Upper lobe of left lung (tissue), 4 donors: ENCODE measurements around the gene MCM7.

Experiments
- EP300 ChIP-seq, 4 donors: sonication (generic); formaldehyde crosslinking; IDR thresholded peaks; one replicate each; pipeline ENCODE4 v1.5.1; 2017; ENCODE audit warnings: antibody characterized with exemption in 4 of 4, control low read depth in 2 of 4
- POLR2A ChIP-seq, 4 donors: fragments of 450-650 bp; IDR thresholded peaks; one replicate each; pipeline ENCODE4 v1.5.1; 2016 to 2017; ENCODE audit warnings: antibody characterized with exemption in 4 of 4, mild to moderate bottlenecking in 2 of 4
- POLR2AphosphoS5 ChIP-seq, 2 donors: sonication (generic); formaldehyde crosslinking; IDR thresholded peaks; one replicate each; pipeline ENCODE4 v1.5.1; 2017; ENCODE audit warnings: antibody characterized with exemption in 2 of 2
- TF ChIP-seq, protein P1 (sequence below), 6 experiments: fragments of 450-650 bp in 4 of 6; fragments of 200-600 bp in 2 of 6; sonication (generic) in 2 of 6; IDR thresholded peaks; one replicate each; pipeline ENCODE4 v1.5.1; 2016 to 2019; ENCODE audit warnings: antibody characterized with exemption in 6 of 6

DNA sequence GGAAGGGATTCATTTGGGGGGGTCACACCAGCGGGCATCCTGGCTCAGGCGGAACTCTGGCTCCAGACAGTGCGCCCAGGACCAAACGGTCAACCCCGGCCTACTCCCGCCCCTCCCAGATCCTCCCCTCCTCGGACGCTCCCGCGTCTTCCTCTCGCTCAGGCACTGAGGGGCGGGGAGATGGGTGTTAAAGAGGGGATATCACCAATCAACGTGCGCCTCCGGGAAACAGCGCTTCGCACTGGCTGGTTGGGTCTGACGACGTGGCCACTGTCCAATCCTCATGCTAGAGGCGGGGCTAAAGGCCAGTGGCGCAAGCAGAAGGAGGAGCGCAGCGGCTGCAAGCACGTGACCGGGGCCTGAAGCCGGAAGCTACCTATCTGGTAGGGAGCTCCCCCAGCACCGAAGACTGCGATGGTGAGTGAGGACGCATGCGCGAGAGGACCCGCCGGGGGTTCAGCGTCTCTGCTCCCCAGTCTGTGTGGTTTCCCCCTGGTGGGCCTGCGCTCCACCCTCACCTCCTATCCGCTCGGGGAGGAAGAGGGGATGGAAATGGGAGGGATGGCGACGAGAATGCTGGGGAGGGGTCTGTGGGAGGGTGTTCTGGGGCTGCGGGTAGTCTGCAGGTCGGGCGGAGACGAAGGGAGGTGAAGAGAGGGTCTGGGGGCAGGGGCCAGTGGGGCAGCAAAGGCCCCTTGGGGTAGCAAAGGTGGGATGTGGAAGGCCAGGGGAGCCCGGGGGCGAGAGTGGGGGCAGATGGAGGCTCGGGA lies 47.5 kb upstream of the MCM7 start, which contains the start of gene LAMTOR4:
- TF ChIP-seq, protein P1, sequence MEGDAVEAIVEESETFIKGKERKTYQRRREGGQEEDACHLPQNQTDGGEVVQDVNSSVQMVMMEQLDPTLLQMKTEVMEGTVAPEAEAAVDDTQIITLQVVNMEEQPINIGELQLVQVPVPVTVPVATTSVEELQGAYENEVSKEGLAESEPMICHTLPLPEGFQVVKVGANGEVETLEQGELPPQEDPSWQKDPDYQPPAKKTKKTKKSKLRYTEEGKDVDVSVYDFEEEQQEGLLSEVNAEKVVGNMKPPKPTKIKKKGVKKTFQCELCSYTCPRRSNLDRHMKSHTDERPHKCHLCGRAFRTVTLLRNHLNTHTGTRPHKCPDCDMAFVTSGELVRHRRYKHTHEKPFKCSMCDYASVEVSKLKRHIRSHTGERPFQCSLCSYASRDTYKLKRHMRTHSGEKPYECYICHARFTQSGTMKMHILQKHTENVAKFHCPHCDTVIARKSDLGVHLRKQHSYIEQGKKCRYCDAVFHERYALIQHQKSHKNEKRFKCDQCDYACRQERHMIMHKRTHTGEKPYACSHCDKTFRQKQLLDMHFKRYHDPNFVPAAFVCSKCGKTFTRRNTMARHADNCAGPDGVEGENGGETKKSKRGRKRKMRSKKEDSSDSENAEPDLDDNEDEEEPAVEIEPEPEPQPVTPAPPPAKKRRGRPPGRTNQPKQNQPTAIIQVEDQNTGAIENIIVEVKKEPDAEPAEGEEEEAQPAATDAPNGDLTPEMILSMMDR (IDR thresholded peaks at IDR 0.05): peak in 2 of 6 experiments; percentile 24 to 32
- peak in 2 of 4 donors; percentile 64 to 81 for TF ChIP-seq POLR2A (IDR thresholded peaks at IDR 0.05)
- no peak for TF ChIP-seq EP300 (IDR thresholded peaks at IDR 0.05)
- peak; percentile 85 to 87 for TF ChIP-seq POLR2AphosphoS5 (IDR thresholded peaks at IDR 0.05)
